HL-60 (cell line): ENCODE data around the gene ATP11B.
A peak's percentile ranks its signal among the peaks of the same experiment; 100 is the strongest.

ENCODE experiments used
- CTCF ChIP-seq: IDR thresholded peaks from one replicate; pipeline ENCODE4 v1.5.1; 2011; ENCODE audit warnings: low read length, control low read depth, inconsistent platforms; ENCODE audit not compliant: insufficient read depth
- GABPA ChIP-seq: IDR thresholded peaks from 2 replicates; pipeline ENCODE4 v1.6.1; 2012; ENCODE audit warnings: low read depth

GRCh38 chr3:182909318-182910040, 116.2 kb downstream of the ATP11B start:
- TF ChIP-seq CTCF (peak; percentile 26), GABPA (no peak)
